ENCODE data around the gene LSM10.

- TF ChIP-seq CTCF (IDR thresholded peaks at IDR 0.05): no peak
- TF ChIP-seq POLR2A (IDR thresholded peaks at IDR 0.05): no peak
These were observed 1.3 kb downstream of the LSM10 start for GRCh38 chr1:36396359-36396758.
